Epidermal melanocyte (primary cell): ENCODE results near the gene C1orf35.

ENCODE experiments used
- DNase-seq: peaks from one replicate; pipeline ENCODE4 v3.0.0; 2011; ENCODE audit warnings: low spot score; ENCODE audit not compliant: insufficient read length

The C1orf35 gene

DNA sequence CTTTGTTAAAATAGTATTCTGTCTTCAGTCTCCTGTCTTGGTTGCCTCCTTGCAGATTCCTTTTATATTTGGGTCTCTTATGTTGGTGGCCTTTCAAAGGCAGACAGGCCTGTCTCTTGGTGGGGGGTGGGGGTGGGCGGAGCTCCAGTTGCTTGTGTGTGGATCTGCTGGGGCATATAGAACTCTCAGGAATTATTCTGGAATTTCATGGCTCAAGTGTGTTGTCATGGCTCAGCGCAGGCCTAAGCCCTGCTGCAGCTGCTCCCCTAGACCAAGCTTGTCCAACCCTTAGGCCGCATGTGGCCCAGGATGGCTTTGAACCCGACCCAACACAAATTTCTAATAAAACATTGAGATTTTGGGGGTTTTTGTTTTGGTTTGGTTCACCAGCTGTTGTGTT lies 8.0 kb downstream of the C1orf35 start:
- no peak for DNase-seq

DNA sequence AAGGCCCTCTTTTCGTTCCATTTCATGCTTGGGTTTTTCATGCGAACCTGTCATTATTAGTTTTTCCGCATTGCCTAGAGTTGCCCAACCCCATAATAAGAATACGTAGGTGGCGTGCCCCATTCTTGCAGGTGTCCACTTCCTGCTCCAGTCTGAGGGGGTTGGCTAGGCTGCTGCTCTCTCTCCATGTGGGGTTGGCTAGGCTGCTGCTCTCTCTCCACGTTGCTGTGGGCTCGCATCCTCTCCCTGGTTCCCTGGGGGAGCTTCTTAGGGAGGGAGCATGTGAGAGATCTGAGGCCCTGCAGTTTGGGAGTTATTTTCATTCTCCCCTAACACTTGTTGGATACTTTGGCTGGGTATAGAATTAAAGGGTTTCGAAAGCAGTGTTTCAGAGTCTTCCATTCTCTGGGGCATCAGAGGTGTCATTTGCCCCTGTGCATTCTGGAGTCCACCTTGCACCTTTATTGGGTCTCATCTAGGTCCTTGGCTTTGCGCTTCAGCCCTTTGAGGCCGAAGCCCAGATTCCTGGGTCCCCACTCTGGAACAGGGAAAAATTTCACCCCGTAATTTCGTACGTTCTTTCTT lies 8.6 kb downstream of the C1orf35 start:
- DNase-seq = no peak

DNA sequence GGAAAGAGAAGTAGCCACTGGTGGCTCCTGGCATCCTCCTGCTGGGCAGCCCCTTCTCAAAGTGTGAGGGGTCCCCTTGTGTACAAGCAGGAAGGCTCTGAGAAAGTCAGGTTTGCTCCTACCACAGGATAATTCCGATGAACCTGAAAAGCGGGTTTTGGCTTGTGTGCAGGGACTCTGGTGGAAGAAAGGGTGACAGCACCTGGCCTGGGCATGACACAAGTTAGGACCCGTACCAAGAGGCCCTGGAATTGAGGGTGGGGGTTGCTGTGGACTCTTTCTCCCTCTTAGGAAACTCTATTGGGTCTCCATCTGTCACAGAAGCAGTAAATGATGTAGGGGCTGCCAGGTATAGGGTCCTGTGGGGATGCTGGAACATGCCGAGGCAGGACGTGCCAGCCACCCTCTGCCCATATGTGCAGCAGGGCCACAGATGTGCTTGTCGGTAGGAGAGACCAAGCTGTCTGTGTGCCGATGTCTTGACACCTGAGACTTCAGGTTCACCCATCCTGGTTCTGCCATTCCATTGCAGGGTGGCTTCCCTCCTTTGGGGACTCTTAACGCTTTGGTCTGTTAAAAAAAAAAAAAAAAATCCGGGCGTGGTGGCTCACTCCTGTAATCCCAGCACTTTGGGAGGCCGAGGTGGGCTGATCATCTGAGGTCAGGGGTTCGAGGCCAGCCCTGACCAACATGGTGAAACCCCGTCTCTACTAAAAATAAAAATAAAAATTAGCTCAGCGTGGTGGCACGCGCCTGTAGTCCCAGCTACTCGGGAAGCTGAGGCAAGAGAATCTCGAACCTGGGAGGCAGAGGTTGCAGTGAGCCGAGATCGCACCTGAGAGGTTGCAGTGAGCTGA lies 9.8 kb downstream of the C1orf35 start:
- DNase-seq = no peak

- no peak for DNase-seq
Observed at GRCh38 chr1:228092342-228093049, 10.6 kb downstream of the C1orf35 start.

- no peak for DNase-seq
Observed at GRCh38 chr1:228091084-228091483, 12.0 kb downstream of the C1orf35 start.

DNA sequence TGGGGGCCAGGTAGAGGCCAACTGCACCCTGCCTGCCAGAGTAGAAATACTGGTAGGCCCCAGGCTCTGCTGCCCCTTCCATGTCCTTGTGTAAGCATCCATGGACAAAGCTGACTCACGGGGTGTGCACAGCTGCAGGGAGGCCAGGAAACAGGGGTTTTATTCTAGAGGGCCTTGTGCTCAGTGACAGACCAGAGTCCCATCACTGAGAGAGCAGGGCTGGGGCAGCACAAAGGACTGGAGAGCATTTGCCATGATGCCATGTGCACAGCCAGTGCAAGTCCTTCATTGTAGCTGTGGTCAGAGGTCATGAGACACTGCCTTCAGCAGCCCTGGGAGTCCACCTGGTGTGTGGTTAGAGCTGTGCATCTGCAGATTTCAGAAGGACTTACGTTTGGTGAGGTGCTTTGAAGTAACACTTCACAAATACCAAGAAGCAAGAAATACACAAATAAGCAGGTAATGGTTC lies 12.5 kb downstream of the C1orf35 start:
- no peak for DNase-seq

- DNase-seq = no peak
Observed at GRCh38 chr1:228089519-228090380, 13.4 kb downstream of the C1orf35 start.

DNA sequence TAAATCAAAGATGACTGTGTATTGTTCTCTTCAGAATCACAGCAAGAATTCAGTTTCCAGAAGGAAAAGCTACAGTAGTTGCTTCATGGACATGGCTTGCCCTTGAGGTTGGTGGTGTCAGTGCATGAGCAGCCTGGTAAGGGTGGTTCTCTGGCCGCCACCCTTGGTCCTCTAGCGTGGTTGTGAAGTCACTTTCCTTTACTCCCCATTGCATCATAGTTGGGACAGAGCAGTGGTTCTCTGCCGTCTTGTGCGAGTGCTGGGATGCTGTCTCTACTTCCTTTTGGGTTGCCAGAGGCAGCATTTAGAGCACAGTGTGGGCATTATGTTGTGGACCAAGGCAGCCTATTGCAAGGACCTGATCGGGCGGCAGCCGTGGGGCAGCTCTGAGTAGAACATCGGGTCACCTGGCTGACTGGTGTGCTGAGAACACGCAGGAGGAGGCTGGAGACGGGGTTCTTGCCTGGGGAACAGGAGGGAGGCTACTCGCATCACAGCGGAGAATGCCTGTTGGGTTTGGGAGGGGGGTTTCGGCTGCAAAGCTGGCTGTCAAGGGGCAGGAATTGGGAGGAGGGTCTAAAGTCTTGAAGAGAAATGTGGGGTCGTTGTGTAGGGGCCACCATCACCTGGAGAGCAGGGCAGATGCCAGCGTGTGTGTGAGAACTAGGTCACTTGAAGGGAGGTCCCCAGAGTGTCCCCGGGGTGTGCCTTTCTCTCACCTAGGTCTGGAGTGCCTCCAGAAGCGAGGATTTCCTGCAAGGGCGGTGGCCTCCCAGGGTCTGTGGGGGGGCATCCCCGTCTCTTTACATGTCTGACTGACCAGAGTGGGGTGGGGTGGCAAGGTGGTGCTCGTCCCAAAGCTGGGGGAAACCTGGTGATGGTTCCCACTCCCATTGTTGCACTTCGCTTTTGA lies 14.3 kb downstream of the C1orf35 start:
- no peak for DNase-seq

DNA sequence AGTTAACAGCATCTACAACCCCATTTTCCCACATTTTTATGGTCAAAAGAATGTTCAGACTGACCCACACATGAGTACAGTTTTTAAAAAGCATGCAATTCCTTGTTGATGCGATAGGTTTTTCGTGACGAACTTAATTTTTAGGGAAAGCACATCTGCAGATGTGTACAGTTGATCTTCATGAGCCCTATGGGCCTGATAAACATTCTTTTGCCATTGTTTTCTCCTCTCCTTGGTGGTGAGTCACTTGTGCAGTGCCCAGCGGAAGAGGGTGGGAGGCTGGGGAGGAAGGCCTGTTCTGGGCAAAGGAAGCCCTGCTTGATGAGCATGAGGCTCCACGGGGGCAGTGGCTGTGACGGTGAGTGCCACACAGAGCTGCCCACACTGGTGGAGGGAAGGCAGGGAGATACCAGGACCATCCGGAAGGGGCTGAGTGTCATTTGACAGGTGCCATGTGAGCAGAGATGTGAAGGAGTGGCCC lies 15.3 kb downstream of the C1orf35 start:
- no peak for DNase-seq

- no peak for DNase-seq
Observed at GRCh38 chr1:228085287-228085951, 17.7 kb downstream of the C1orf35 start.

DNA sequence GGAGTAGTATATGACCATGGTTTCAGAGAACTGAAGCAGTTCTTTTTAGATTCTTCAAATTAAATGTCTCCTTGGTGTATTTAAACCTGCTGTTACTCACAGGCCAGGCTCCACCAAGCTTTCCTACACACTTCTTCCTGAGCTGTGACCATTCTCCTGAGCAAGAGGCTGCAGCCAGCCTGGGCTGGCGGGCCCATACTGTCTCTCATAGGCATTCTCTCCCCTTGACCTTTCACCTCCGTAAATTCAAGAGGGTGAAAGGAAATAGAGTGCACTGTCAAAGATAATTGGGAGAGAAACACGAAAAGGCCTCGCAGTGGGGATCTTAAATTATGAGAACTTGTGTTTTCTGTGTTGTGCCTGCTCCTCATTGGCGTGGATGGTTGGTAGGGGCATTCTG lies 18.3 kb downstream of the C1orf35 start:
- DNase-seq = no peak

- peak; percentile 55 for DNase-seq
Observed at GRCh38 chr1:228084325-228084724, 18.8 kb downstream of the C1orf35 start.

GRCh38 chr1:228083871-228084278 lies 19.2 kb downstream of the C1orf35 start:
- DNase-seq = no peak

GRCh38 chr1:228082918-228083870 lies 19.9 kb downstream of the C1orf35 start:
- DNase-seq = no peak

GRCh38 chr1:228082214-228082917 lies 20.8 kb downstream of the C1orf35 start, which contains the start of gene ARF1:
TSS of gene ARF1 (plus strand) at chr1:228082708. CDS start at chr1:228097115, 14,407 bp downstream.
- peak; percentile 92 for DNase-seq

GRCh38 chr1:228081578-228082213 lies 21.4 kb downstream of the C1orf35 start:
- no peak for DNase-seq

DNA sequence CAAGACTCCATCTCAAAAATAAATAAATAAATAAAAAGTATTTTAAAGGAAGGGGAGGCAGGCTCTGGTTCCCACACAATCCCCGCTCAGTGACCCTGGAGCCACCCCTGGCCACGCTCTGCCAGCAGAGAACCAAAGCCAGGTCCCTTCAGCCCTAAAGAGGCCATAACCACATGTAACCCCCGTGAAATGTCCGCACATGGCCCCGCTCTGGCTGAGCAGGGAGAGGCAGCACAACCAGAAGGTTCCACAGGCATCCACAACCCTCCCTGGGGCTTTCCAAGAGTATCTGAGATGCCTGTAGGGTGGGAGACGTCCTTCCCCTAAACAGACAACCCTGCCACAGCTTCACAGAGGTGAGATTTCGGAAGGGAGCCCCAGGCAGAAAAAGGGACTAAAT lies 22.0 kb downstream of the C1orf35 start:
- DNase-seq = no peak
